ENCODE data around the gene KLRG1. TPM values are rescaled to one million over a fixed set of nuclear protein-coding genes. Genes with fewer than 3 reads are reported as not detected.

KLRG1 gene
- total RNA-seq (2014; rRNA removed; shearing (Covaris generic)), result 2.3 and 5.1 TPM in 2 replicates
- 4.3 and 6.4 TPM in 2 replicates for polyA plus RNA-seq (2015; cell fraction: cytosol; rRNA removed)
- 2.8 and 7.8 TPM in 2 replicates for polyA plus RNA-seq (2015; cell fraction: nucleus; rRNA removed)

DNA sequence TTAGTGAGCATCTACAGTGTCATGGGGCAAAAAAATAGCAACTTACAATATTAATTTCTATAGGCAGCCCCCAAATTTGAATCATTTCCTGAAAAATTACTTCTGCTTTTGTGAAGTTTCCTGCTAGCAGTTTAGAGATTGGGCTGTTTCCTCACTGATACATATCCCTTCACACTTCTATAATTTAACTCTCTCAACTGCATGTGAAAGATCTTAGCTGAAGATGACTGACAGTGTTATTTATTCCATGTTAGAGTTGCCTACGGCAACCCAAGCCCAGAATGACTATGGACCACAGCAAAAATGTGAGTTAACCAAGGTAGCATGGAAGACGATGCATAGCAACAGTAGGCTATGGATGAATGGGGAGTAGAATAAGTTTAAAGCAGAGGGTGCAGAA is at the start of gene KLRG1:
TSS of gene KLRG1 (plus strand) at position 134 of the 400 bp plus-strand sequence. CDS start at position 224, 90 bp downstream.
- DNase-seq (ENCODE audit: low read depth), result no peak

DNA sequence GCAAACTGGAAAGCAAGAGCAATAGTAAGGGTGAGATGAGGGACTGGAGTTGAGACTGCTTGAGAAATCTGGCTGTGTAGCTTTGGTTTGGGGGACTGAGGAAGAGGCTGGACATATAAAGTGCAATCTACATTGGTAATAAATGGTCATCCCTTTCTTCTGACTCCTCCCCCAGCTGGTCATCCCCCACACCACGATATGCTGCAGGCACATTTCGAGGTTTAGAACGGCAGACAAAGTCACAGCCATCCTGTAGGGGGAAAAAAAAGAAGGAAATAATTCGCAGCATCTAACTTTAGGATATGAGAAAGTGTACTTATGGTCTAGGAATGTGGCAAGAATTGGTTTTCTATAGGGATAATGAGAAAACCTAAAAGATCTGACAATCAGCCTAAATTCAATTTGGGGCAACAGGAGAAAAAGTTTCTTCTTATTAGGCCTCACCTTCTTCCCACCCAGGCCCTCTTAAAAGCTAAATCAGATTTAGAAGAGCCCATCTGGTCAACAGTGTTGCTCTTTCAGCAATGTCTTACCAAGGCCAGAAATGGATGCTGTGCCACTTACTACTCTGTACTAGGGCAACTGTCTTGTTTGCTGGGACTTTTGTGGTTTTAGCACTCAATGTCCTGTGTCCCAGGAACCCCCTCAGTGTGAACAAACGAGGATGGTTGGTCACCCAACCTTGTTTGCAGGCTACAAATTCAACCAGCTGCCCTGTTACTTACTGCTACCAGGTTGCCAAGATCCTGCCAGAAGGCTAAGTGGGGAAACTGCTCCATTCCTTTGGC is 47.5 kb upstream of the KLRG1 start:
- no peak for DNase-seq (ENCODE audit: low read depth)

DNA sequence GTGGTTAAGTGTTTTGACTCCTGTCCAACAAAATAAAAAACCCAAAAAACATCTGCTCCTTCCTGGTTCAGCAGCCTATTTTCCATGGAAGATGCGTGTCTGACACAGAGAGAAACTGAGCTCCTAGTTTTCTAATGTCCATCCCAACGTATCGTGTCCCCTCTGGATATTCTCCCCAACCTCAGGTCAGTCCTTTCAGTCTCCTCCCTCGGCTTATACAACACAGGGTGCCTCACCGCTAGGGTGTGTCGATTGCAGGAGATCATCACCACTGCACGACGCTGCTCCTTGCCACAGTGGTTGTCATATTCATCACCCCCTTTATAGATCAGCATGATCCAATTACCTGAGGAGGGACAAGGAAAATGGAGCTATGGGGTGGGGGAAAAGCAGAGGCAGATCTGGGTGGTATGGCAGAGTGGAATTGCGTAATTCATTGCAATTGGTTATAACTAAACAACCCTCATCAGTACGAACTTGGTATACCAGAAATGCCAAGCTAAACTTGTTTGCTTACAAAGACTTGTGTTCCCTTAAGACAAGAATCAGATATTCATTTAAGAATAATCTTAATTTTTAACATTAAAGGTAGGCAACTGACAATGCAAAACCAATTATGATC is 45.7 kb upstream of the KLRG1 start:
- no peak for DNase-seq (ENCODE audit: low read depth)

DNA sequence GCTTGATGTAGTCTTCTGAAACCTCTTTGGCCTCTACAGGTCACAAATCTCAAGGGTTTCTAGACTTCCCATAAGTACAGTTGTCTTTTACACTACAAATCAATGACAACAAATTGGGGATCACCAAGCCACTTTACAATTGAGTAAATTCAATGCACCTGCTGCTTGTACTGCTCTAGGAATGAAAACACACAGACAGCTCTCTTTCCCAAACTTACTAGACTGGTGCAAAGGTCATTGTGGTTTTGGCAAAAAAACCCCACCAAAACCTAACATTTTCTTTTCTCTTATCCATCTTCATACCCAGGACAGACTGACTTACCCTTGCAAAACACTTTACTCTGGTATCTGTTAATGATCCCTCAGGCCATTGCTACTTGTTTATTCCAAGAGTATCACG is 42.6 kb upstream of the KLRG1 start:
- DNase-seq (ENCODE audit: low read depth), result no peak

DNA sequence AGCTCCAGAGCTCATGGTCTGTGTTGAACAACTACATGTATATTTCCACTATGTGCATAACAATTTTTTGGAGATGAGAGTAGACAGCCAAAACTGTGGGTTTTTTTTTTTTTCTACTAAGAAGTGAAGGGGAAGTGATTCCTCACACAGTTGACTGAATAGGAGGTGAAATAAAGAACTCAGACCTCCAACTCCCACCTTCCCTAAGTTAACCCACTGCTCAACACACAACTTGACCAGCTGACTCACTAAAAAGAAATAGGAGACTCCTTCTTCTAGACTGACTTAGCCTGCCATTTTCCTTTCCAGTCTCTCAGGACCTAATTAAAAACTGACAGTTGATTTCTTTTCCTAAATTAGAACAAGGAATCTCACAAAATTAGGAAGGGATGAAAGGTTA is 41.6 kb upstream of the KLRG1 start:
- no peak for DNase-seq (ENCODE audit: low read depth)

DNA sequence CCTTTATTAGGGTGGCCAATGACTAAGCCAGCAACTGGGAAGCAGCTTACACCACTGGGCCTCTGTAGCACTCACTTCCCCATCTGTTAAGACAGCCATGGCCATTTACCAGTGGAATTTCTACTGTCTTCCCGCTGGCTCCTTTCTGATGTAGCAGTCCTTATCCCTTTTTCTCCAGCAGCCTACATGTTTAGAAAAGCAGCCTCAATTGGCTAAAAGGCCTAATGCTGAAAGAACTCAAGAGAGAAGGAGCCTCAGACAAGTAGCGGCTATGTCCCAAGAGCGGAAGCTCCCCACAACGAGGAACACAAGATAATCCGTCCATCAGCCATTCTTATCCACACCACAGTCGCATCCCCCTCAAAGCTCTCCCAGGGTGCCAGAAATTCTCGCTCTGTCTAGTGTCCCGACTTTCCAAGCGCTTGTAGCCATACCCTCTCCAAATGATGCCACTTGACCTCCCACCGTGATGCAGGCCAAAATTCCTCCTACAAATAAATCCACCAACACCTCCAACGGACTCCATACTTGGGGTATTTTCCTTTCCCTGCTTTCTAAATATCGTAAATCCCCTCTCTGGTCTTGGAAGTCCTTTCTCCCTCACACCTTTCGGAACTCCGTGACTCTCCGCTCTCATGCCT is 40.5 kb upstream of the KLRG1 start:
- peak; percentile 27 for DNase-seq (ENCODE audit: low read depth)

DNA sequence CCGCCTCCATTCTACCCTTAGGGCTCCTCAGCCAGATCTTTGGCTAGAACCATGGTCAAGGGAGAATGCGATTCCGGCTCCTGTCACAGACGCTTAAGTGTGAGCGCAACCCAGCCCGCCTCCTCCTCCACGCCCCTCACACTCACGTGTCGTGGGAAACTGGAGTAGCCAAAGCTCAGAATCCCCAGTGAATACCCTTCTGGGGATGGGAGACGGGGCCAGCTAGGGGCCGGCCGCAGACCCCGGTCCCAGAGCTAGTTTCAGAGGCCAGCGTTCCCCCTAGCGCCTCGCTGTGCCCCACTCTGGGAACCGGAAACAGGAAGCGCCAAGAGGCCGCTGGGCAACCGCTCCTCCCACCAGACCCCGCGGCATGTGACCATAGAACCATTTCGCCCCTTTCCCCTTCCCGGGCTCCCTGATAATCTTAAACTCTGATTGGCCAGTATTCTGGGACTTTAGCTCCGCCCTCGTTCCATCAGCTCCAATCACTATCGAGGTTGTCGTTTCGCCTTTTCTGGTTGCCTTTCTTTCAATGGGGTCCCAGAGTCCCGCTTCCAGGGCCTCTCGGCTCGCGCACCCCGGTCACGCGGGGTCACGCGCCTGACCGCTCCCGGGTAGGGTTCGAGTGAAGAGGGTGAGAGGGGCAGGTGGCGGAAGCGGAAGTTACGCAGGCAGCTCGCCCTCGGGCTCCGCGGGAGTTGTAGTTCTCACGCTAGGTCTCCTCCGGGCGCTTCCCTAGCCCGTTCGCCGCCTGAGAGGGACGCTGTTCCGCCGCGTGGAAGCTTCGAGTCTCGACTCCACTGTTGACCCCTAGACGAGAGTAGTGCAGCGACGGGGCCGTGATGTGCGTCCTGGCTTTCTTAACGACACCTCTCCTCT is 39.8 kb upstream of the KLRG1 start, which contains the start of gene M6PR:
TSS of gene M6PR (minus strand) at position 304 of the 879 bp plus-strand sequence. CDS start 3,241 bp downstream, outside the sequence.
- DNase-seq (ENCODE audit: low read depth), result peak; percentile 98

DNA sequence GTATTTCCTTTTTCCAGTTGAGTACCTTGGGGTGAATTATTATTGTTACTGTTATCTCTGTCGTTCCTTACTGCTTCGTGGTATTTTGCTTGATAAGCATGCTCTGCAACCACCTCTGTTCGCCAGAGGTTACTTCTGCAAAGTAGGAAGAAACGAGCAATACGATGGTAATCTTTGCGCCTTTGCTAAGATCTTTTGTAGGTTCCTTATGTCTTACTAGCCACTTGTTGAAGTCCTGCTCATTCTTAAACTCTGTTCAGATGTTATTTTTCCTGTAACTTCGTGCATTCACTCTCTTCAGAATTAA is 39.2 kb upstream of the KLRG1 start:
- no peak for DNase-seq (ENCODE audit: low read depth)

DNA sequence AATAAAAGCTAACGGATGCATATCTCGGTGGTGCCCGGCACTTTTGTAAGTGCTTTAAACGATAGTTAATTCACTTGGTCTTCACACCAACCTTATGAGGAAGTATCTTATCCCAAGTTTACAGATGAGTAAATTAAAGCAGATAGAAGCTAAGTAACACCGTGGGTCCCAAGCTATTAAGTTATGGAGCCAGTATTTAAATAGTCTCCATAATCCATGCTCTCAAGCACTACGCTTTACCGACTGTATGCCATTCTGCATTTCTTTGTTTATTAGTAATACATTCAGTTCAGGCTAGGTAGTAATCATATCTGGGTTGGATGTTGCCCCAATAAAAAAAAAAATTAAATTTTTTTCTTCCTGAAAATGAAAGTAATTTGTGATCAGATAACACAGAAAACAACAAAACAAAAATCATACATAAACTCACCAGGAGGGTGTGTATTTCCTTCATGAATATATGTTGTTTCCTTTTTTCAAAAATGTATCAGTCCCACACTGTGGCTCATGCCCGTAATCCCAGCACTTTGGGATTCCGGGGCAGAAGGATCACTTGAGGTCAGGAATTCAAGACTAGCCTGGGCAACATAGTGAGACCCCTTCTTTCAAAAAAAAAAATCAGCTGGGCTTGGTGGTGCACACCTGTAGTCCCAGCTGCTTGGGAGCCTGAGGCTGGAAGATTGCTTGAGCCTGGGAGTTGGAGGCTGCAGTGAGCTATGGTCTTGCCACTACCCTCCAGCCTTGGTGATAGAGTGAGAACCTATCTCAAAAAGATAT is 38.5 kb upstream of the KLRG1 start:
- no peak for DNase-seq (ENCODE audit: low read depth)

DNA sequence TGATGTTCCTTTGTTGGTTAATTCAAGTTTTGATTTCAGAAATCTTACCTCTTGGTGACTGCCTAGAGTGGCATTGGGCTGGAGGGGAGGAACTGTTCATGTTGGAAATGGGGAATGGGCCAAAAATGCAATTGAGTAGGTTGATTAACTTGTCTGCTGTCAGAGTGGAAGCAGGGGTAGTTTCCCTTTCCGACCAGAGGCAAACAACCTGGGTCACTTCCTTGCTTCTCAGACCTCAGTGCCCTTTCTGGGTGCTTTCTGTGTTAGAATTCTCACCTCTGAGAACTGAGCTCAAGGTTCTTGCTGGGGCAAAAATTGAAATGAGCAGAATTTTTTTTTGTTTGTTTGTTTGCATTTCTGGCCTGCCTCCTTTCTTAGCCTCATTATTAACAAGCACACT is 37.6 kb upstream of the KLRG1 start:
- DNase-seq (ENCODE audit: low read depth), result no peak

DNA sequence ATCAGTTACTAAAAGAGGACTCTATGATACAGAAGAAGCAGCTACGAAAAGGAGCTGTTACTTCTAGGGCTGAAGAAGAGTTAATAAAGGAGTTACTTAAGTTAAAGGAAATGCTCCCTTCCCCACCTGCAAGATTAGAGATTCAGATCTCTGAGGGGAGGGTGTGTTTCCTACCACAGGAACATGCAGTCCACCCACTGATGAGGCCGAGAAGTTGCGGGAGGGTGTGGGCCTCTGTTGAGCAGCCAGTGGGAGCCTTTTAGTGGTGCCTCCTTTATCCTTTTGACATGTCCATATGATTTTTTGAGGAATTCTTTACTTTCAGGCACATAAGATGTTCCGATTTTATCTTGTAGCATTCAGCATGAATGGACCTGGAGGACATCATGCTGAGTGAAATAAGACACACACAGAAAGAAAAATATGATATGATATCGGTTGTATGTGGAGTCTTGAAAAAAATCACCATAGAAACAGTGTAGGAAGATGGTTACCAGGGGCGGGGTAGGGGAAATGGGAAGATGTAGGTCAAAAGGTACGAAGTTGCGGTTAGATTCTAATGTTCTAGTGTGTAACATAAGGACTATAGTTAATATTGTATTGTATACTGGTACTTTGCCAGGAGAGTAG is 35.5 kb upstream of the KLRG1 start:
- no peak for DNase-seq (ENCODE audit: low read depth)

DNA sequence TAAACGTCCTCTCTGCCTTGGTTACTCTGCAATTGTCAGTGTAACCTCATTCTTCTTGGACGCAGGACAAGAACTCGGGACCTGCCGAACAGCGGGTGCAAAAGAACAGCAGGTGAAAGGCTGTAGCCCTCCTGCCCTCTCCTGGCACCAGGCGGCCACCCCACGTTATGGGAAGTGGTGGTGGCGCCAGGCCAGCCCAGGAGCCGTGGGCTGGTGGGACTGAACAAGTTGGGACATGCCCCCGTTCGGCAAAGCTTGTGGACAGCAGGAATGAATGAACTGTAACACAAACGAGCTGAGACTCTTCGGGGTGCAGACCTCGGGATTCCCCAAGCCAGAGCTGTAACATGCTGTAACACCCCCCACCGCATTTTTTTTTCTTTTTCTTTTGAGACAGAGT is 33.3 kb upstream of the KLRG1 start:
- DNase-seq (ENCODE audit: low read depth), result no peak

DNA sequence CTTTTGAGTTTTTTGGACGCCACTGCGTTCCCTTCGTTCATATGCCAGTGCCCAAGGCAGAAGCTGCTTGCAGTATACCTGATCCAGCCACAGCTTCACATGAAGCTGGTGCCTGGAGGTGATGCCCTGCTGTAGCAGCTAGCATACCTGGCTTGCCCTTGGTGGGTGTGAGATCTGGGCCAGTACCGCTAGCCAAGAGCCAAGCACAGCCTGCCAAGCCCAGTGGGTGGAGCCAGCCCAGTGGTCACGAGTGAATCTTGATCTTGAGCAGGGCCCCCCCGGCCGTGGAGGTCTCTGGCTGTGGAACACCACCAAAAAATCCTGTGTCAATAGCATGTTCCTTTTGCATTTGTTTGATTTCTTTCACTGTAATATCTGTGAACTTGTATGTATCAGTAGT is 32.6 kb upstream of the KLRG1 start:
- no peak for DNase-seq (ENCODE audit: low read depth)

DNA sequence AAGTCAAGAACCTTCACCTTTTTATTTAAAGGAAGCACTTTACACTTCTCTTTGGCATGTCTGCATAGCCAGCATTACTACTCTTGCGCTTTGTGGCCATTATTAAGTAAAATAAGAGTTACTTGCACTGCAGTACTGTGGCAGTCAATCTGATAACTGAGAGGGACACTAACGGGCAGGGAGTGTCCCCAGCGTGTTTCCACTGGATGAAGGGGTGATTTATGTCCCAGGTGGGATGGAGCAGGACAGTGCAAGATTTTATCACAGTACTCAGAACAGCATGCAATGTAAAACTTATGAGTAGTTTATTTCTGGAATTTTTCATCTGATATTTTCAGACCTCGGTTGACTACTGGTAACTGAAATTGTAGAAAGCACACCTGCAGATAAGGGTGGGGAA is 31.8 kb upstream of the KLRG1 start:
- DNase-seq (ENCODE audit: low read depth), result no peak

DNA sequence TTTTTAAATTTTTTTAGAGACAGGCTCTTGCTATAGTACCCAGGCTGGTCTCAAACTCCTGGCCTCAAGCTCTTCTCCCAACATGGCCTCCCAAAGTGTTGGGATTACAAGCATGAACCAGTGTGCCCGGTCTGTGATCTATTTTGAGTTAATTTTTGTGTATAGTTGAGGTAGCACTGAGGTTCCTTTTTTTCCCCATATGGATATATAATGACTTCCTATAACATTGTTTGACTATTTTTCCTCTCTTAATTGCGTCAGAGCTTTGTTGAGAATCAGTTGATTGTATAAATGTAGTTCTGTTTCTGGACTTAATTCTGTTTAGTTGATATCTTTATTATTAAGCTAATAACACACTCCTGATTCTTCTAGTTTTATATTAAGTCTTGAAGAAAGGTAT is 31.3 kb upstream of the KLRG1 start:
- DNase-seq (ENCODE audit: low read depth), result no peak

DNA sequence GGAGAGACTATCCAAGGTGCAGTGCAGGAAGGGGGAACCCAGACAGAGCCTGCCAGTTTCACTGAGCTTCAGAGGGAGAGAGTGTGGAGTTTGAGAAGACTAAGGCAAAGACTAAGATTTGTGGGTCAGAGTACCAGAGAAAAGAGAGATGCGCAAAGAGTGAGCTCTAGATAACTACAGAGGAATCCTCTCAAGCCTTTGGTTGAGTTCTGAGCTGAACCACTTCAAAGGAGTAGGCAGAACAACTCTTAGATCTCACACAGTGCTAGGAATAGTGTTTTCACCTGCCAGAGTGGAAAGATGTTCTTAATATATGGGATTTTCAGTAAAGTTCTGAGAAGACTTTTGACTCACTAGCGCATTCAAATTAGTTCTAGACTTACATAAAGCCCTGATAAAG is 29.2 kb upstream of the KLRG1 start:
- DNase-seq (ENCODE audit: low read depth), result no peak

DNA sequence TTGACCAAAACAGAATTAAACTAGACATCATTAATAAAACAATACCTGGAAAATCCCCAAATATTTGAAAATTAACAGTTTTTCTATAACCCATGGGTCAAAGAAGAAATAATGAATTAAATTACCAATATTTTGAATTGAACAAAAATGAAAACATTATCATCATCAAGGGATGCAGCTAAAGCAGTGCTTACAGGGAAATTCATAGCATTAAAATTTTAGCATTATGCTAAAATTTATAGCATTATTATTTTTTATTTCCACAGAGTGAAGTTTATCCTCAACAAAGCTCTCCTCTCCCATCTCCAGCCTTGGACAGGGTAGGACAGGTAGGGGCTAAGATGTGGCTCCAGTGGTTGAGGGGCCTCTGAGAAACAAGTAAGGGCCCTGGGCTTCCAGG is 20.6 kb upstream of the KLRG1 start:
- no peak for DNase-seq (ENCODE audit: low read depth)

DNA sequence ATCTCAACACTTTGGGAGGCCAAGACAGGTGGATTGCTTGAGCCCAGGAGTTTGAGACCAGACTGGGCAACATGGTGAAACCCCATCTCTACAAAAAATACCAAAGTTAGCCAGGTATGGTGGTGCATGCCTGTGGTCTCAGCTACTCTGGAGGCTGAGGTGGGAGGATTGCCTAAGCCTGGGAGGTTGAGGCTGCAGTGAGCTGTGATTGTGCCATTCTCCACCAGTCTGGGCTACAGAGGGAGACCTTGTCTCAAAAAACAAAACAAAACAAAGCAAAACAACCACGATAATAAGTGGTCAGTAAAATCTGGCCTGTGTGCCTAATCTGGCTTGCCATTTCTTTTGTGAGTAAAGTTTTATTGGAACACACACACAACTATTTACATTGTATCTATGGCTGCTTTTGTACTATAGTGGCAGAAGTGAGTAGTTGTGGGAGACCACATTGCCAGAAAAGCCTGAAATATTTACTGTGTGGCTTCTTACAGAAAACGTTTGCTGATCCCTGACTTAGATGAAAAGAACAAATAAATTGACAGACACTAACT is 19.4 kb upstream of the KLRG1 start:
- no peak for DNase-seq (ENCODE audit: low read depth)

DNA sequence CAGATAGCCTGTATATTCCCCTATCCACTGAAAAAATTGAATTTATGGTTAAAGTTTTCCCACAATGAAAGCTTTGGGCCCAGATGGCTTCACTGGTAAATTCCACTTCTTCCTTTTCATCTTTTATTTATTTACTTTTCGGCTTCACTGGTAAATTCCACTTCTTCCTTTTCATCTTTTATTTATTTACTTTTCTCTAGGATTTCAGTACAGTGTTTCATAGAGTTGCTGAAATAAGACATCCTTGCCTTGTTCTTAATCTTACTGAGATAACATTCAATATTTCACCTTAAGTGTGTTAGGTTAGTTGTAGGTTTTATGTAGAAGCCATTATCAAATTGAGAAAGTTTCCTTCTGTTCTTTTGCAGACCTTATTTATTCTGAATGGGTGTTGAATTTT is 18.9 kb upstream of the KLRG1 start:
- no peak for DNase-seq (ENCODE audit: low read depth)

DNA sequence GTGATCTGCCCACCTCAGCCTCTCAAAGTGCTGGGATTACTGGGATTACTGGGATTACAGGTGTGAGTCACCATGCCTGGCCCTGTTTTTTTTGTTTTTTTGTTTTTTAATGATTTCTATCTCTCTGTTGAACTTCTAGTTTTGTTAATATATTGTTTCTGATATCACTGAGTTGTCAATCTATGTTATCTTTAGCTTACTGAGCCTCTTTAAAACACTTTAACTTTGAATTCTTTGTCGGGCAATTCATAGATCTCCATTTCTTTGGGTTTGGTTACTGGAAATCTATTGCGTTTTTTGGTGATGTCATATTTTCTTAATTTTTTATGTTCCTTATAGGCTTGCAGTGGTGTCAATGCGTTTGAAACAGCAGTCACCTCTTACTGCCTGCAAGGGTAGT is 9.2 kb upstream of the KLRG1 start:
- DNase-seq (ENCODE audit: low read depth), result no peak
